Right ventricle myocardium superior (tissue), 1 donor: Measurements from ENCODE around the gene NFATC4. TPM values are rescaled to one million over a fixed set of nuclear protein-coding genes. Genes with fewer than 3 reads are reported as not detected.

Source experiments
- ATAC-seq: fragments of 200-7000 bp; cut with Tn5 transposase; one replicate; pipeline ENCODE4 v1.9.1; 2020; ENCODE audit warnings: mild to moderate bottlenecking; ENCODE audit not compliant: poor library complexity
- DNase-seq: peaks from one replicate; pipeline ENCODE4 v3.0.0-alpha.2; 2020
- intact Hi-C: fragments of 100-400 bp; cut with DNase I; formaldehyde crosslinking; loops from one replicate; pipeline ENCODE4 v1.11.2; 2022
- total RNA-seq: library from RNA; stranded (reverse); fragmentation: NEBNext Ultra II Directional; extraction: Animal tissue kit (Norgen Biotek cat#: 25700); gene quantifications from one replicate; pipeline ENCODE4 v1.2.1, GENCODE V29; 2021
- donor health status: DM: no; HTN: yes; CAD: no; lungs with severe emphysema.

NFATC4 gene
- total RNA-seq, 1 donor from 2014 or later, result 25.6 TPM

GRCh38 chr14:24398653-24399446 is 30.9 kb downstream of the NFATC4 start, which contains the start of gene NYNRIN:
Gene NYNRIN (plus strand): TSS chr14:24399003. CDS start chr14:24399247, 244 bp downstream.
- DNase-seq, result peak; percentile 82
- peak; percentile 81 for ATAC-seq
- intact Hi-C loops, result no loop called here

GRCh38 chr14:24399447-24399822 is 31.5 kb downstream of the NFATC4 start:
- intact Hi-C loops, result no loop called here
- peak; percentile 8 for ATAC-seq
- no peak for DNase-seq

- DNase-seq (no peak), ATAC-seq (peak; percentile 8)
- intact Hi-C loops, result no loop called here
Measured at GRCh38 chr14:24399999-24400718, 32.2 kb downstream of the NFATC4 start.

GRCh38 chr14:24401810-24402702 is 34.1 kb downstream of the NFATC4 start:
- DNase-seq (no peak), ATAC-seq (no peak)
- intact Hi-C loops, result no loop called here

GRCh38 chr14:24403294-24403998 is 35.5 kb downstream of the NFATC4 start:
- peak; percentile 36 for ATAC-seq
- no peak for DNase-seq
- intact Hi-C loops, result no loop called here

GRCh38 chr14:24404814-24405213 is 36.8 kb downstream of the NFATC4 start:
- no peak for ATAC-seq
- intact Hi-C loops, result no loop called here

GRCh38 chr14:24406416-24406815 is 38.4 kb downstream of the NFATC4 start:
- ATAC-seq (no peak), DNase-seq (no peak)
- intact Hi-C loops, result no loop called here

More at GRCh38 chr14:24404814-24405213, 36.8 kb downstream of the NFATC4 start:
- no peak for DNase-seq

GRCh38 chr14:24407608-24408325 is 39.8 kb downstream of the NFATC4 start:
- DNase-seq (no peak), ATAC-seq (no peak)
- intact Hi-C loops, result no loop called here

- ATAC-seq (no peak), DNase-seq (no peak)
- intact Hi-C loops, result no loop called here
Measured at GRCh38 chr14:24408764-24409163, 40.8 kb downstream of the NFATC4 start.

GRCh38 chr14:24409192-24409591 is 41.2 kb downstream of the NFATC4 start:
- DNase-seq, result no peak
- intact Hi-C loops, result no loop called here
- no peak for ATAC-seq

GRCh38 chr14:24409956-24410355 is 42.0 kb downstream of the NFATC4 start:
- ATAC-seq (no peak), DNase-seq (no peak)
- intact Hi-C loops, result no loop called here

GRCh38 chr14:24411443-24412389 is 43.7 kb downstream of the NFATC4 start:
- DNase-seq, result no peak

GRCh38 chr14:24414077-24414476 is 46.1 kb downstream of the NFATC4 start:
- no peak for DNase-seq
- no peak for ATAC-seq
- intact Hi-C loops, result no loop called here

More at GRCh38 chr14:24411443-24412389, 43.7 kb downstream of the NFATC4 start:
- intact Hi-C loops, result no loop called here
- ATAC-seq, result peak; percentile 41

GRCh38 chr14:24414732-24415420 is 46.9 kb downstream of the NFATC4 start:
- DNase-seq (no peak), ATAC-seq (no peak)
- intact Hi-C loops, result no loop called here

GRCh38 chr14:24415421-24416253 is 47.7 kb downstream of the NFATC4 start:
- DNase-seq, result no peak
- intact Hi-C loops, result no loop called here
- ATAC-seq, result no peak
